Hematopoietic multipotent progenitor cell treated with erythropoietin and hydrocortisone succinate and interleukin-3 and kit ligand, for 6 days (in vitro differentiated cells): Measurements from ENCODE around the gene NFATC4.
"Not testable (repeated sequence)": the region's sequence is repeated elsewhere in the genome, so short reads cannot be mapped to it uniquely, and the experiment has no call there.

ENCODE experiments used
- DNase-seq: peaks from one replicate; pipeline ENCODE4 v3.0.0-alpha.2; 2015

Gene NFATC4

GRCh38 chr14:24339284-24340151 lies 28.5 kb upstream of the NFATC4 start, which contains the start of gene RIPK3:
RIPK3 (minus strand) TSS chr14:24339991; CDS start chr14:24339826, 165 bp downstream.
- peak; percentile 73 for DNase-seq

DNA sequence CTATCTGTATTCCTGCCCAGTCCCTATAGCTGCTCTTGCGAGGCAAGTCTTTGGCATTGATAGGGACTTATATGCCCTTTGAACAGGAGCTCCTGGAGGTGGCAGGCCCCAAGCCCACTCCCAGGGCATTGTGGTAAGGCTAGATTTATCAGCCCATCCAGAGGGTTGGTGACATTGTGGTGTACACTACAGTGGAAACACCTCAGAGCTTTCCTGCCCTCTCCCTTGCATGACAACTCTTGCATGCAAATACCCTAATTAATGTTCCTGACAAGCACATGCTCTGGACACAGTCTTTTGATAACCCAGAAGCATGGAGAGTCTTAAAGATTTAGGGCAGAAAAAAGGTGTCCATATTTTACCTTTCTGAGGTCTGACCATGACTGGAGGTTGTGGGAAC lies 27.4 kb upstream of the NFATC4 start:
- DNase-seq = no peak

DNA sequence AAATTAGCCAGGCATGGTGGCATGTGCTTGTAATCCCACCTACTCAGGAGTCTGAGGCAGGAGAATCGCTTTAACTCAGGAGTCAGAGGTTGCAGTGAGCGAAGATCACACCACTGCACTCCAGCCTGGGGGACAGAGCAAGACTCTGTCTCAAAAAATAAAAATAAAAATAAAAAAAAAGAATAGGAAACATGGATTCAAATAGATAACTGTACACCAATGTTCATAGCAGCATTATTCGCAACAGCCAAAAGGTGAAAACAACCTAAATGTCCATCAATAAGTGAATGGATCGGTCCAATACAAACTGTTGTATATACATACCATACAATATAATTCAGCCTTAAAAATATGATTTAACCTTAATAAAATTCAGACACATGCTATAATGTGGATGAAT lies 25.1 kb upstream of the NFATC4 start:
- DNase-seq = no peak

GRCh38 chr14:24343795-24344660 lies 24.0 kb upstream of the NFATC4 start:
- DNase-seq = no peak

- no peak for DNase-seq
Observed at GRCh38 chr14:24347134-24347533, 20.9 kb upstream of the NFATC4 start.

GRCh38 chr14:24348186-24348585 lies 19.8 kb upstream of the NFATC4 start:
- DNase-seq = no peak

- no peak for DNase-seq
Observed at GRCh38 chr14:24349742-24350141, 18.2 kb upstream of the NFATC4 start.

- DNase-seq = peak; percentile 69
Observed at GRCh38 chr14:24351517-24351916, 16.5 kb upstream of the NFATC4 start.

DNA sequence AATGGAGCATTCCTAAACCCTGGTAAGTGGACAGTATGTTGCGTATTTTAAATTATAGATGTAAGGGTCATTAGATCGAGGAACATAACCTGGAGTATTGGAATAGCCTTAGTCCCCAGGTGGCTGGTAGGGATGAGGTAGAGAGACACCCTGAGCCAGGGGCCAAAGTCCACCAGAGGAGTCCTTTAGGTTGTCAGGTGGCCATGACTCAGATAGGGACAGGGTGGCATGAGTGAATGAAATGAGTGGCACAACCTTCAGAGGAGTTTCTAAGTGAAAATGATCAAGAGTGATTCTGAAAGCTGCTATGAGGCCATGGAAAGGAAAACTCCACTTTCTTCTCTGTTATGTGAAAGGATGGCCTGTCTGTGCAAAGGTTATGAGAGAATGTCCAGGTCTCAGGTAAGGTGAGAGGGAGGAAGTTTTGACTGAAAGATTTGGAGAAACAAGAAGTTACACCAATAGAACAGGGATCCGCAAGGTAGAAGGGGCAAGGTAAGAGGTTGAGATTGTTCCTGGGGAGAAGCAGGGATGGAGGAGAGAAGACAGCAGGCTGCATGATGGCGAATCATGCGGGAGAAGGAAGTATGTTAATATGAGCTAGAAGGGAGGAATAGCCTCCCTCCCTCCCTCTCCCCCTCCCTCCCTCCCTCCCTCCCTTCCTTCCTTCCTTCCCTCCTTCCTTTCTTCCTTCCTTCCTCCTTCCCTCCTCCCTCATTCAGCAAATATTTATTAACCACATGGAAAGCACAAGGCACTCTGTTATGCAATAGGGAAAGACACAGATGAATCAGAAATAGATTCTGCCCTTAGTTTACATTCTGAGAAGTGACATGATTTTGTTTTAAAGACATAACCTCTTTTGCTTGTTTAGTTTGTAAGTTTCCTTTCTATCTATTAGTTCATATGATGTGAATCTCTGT lies 14.2 kb upstream of the NFATC4 start:
- DNase-seq = no peak

- not testable (repeated sequence) for DNase-seq
Observed at GRCh38 chr14:24354482-24354825, 13.5 kb upstream of the NFATC4 start.

- no peak for DNase-seq
Observed at GRCh38 chr14:24355009-24355408, 13.0 kb upstream of the NFATC4 start.

DNA sequence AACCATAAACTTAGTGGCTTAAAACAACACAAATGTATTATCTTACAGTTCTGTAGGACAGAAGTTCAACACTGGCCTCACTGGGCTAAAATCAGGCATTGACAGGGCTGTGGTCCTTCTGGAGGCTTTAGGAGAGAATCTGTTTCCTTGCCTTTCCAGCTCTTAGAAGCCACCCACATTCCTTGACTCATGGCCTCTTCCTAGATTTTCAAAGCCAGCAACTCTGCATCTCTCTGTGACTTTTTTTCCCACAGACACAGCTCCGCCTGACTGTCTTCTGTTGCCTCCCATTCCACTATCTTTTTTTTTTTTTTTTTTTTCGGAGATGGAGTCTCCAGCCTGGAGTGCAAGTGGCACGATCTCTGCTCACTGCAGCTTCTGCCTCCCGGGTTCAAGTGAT lies 11.8 kb upstream of the NFATC4 start:
- no peak for DNase-seq

DNA sequence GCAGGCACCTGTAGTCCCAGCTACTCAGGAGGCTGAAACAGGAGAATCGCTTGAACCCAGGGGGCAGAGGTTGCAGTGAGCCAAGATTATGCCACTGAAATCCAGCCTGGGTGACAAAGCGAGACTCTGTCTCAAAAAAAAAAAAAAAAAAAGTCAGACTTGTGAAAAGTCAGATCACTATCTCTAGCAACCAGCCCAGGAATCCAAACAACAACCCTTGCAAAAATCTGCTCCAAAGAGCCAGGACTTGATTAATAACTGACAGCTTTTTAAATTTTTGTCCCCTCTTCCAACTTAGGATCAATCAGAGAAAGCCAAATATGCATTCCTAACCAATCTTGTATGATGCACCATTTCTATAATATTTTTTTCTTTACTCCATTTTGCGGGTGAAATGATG lies 7.7 kb upstream of the NFATC4 start:
- no peak for DNase-seq

GRCh38 chr14:24361326-24361725 lies 6.7 kb upstream of the NFATC4 start:
- no peak for DNase-seq

DNA sequence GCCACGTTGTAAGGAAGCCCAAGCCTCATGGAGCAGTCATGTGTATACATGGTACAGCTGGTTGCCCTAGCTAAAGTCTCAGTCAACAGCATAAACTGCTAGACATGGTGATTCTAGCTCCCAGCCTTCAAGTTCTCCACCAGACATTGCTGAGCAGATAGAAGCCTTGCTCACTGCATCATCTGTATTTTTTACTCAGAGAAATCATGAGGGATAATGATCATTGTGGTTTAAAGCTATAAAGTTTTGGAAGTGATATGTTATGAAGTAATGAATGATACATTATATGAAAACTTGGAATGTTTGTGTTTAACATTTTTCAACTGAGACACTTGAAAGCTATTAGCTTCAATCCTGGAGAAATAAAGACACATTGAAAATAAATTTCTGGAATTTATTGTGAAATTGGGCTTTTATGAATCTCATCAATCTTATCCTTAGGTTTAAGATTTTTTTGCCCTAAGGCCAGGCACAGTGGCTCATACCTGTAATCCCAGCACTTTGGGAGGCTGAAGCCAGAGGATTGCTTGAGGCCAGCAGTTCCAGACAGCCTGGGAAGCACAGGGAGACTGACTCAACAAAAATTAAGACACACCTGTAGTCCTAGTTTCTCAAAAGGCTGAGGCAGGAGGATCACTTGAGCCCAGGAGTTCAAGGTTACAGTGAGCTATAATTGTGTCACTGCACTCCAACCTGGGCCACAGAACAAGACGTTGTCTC lies 5.6 kb upstream of the NFATC4 start:
- DNase-seq = no peak

DNA sequence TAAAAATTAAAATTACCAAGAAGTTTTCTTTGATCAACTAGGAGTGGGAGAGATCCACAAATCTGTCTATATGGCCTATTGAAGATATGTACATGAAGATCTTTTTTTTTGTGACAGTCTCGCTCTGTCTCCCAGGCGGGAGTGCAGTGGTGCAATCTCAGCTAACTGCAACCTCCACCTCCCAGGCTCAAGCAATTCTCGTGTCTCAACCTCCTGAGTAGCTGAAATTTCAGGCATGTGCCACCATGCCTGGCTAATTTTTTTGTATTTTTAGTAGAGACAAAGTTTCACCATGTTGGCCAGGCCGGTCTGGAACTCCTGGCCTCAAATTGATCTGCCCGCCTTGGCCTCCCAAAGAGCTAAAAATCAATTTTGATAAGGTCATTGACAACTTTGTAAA lies 4.6 kb upstream of the NFATC4 start:
- DNase-seq = no peak

DNA sequence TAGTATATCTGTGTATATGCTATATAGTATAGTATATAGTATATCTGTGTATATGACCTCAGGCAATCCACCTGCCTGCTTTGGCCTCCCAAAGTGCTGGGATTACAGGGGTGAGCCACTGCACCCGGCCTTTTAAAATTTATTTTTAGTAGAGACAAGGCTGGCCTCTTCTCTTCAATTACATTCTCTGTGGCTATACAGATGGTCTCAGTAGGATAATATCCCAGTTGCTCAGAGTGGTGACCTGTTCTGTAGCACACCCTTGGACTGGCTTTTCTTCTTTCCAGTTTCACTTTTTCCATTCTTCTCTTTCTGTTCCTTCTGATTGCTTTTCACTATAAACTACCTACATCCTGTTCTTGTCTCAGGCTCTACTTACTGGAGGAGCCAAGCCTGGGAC lies 3.1 kb upstream of the NFATC4 start:
- DNase-seq = no peak

- peak; percentile 97 for DNase-seq
Observed at GRCh38 chr14:24365600-24366412, 2.2 kb upstream of the NFATC4 start.

GRCh38 chr14:24366413-24366720 lies 1.6 kb upstream of the NFATC4 start:
- no peak for DNase-seq

DNA sequence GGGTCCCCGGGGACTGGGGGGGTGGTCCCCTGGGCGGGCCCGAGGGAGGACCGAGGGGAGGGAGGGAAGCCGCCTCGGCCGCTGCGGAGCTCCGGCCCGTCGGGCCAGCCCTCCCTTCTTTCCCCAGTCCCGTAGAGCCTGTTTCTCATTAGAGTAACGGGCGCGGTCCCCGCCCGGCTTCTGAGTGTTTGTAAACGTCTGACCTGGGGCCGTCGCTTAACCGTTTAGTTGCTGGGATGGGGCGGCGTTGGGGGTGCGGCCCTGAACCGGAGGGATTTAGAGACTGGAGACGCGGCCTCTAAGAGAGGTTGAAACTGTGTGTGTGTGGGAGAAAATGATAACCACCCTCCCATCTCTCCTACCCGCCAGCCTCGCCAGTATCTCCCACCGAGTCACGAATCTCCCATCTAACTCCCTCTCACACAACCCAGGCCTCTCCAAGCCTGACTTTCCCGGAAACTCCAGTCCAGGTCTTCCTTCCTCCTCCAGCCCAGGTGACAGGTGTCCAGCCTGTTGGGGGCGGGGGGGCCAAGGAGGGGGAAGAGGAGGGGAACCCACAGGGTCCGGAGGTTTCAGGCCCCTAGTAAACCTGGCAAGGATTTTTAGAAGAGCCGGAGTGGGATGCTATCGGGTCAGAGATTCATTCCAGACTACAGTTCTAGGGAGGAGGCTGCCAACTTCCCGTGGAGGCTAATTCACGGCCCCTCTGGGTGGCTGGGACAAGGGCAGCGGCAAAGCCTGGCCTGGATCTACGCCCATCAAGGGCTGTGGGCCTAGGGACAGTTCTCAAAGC lies 1.1 kb upstream of the NFATC4 start:
- peak; percentile 87 for DNase-seq

GRCh38 chr14:24368212-24368561 lies 203 bp downstream of the NFATC4 start:
- no peak for DNase-seq
